Dedifferentiated amniotic fluid mesenchymal stem cell (primary cell): ENCODE measurements around the gene INSC.

ENCODE experiments used
- DNase-seq: peaks from one replicate; pipeline ENCODE4 v3.0.0-alpha.2; 2016; ENCODE audit errors: extremely low spot score

The INSC gene

DNA sequence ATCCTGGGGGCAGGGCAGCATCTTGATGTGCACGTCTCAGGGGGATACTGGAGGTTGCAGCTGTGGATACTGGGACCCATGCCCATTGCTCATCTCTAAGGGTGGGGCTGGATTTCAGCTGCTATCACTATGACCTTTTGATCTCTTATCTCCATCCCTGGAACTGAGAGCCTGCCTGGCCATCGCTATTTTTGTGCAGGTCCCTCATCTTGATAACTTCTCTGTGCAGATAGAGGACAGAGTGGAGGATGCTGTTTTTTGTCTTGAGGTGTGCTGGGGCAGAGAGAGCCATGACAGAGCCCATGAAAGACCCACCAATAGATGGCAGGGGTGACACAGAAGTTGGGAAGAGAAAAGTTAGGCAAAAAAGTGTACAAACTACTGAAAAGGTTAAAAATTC, 5.1 kb upstream of the INSC start:
- DNase-seq, result no peak

DNA sequence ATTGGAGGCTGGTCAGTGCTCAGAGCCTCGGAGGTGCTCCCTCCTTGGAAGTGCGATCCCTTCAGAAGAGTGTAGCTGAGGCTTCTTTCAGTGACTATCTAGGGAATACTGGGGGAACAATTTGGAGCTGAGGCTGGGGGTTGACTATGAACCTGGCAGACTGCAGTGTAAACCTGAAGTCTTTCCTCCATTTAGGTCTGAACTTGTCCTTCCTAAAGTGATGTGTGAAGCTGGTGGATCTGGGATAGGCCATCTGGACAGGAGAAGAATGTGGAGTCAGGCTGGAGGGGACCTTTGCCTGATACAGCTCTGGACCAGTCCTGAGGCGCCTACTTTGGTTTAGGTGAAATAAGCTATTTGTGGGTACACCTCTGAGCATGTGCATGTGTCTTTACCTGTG, 3.5 kb upstream of the INSC start:
- DNase-seq, result no peak

DNA sequence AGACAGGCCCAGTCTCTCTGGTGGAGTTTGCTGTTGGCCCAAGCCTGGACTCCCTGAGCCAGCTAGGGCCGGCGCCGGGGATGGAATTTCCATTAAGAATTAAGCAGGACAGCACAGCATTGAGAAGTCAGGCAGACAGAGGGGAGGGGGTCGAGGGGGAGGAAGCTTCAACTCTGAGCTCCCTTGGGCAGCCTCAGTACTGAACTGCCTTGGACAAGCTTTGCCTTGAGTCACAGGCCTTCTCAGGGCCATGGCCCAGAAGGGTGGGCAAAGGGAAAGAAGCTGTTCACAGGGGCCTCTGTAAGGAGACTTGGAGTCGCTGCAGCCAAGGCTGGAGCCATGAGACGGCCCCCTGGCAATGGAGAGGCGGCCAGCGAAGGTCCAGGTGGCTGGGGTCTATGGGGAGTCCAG, 2.6 kb upstream of the INSC start:
- no peak for DNase-seq

DNA sequence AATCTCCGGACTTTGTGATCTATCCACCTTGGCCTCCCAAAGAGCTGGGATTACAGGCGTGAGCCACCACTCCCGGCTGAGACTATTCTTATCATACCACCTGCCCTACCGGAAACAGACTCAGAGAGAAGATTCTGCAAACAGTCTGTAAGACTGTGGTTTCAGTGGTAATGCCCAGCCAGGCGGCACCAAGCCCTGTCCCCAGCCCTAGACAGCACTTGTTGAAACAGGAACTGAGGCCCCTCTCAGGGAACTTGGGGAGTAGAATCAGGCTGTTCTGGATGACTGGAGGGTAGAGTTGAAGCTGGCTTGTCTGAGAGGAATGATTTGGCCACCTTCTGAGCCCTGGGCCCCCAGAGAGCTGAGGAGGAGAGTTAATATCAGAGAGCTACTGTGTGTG, 1.3 kb upstream of the INSC start:
- no peak for DNase-seq

DNA sequence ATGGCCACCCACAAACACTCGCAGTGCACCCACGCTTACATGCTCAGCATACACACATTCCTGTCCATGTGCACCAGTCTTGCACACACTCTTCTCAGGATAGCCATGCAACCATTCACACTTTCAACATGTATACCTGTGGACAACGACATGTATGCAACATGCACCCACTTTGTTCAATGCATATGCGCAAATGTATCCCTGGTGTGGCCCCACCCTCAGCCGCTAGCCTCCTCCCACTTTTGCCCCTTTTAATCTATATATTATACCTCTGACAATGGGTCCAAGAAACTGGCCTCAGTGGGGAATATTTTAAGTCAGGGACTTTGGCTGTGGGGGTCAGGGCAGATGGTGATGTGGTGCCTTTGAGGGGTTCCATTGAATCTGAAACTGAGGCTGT, 963 bp downstream of the INSC start:
- no peak for DNase-seq

DNA sequence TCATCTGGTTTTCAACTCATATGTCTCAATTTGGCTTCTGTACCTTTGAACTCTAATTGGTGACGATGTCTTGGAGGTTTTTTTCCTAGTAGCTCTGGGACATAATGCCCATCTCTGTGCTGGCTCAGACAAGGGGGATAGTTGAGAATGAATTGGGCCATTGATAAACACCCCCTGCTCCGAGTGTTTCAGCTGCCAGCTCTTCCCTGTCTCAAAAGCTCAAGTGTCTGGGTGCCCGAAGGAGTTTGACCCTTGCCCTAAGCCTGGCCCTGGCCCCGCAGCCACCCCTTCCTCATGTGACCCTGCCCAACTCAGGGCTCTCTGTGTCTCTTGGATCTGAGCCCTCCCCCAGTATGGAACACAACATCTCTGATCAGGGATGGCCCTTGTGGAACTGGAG, 3.0 kb downstream of the INSC start:
- DNase-seq, result no peak

DNA sequence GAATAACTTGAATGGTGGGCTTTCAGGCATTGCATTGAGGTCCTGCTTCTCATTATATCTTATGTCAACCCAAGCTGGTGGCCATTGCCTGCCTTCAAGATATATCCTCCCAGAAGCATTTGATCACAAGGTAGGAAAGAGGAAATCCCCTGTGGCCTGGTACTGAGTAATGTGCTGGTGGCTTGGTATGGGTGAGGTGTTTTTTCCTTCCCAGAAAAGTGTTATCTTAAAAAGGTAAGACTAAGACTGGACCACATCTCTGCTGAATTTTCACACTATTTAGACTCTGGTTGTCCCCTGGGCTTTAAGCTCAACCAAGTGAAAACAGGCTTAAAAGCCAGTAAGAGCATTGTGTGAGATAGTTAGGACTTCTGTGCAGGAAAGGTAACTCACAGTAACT, 3.7 kb downstream of the INSC start:
- no peak for DNase-seq

DNA sequence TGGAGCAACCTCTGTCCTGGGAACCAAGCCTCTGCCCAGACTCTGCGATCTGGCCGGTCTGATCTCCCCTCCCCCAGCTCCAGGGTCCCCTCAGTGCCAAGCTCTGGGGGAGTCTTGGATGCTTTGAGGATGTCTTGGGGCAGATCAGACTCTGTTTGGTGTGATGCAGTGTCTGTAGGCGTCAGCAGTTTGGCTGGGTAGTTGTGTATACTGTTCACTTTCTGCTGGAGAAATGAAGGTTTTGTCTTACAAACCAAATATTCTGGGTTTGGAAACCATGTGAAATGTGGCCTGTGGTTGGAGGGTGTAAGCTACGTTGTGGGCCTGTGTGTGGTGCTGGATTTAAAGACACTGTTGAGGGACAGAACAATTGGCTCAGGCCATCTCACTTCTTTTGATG, 4.6 kb downstream of the INSC start:
- no peak for DNase-seq

DNA sequence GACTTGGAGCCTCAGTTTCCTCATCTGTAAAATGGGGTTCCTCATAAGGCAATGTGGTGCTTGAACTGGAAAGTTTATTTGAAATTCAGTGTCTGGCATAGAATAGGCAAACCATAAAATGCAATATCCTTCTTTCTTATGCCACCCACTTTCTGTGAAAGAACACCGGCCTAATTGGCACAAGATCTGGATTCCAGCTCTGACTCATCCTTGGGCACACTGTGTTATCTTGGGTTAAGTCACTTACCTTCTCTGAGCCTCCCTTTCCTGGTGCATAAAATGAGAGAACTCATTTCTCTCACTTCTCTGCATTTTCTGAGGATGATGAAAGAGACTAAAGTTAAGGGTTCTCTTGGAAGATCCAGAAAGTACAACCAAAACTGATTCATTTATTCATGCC, 5.1 kb downstream of the INSC start:
- DNase-seq, result no peak

DNA sequence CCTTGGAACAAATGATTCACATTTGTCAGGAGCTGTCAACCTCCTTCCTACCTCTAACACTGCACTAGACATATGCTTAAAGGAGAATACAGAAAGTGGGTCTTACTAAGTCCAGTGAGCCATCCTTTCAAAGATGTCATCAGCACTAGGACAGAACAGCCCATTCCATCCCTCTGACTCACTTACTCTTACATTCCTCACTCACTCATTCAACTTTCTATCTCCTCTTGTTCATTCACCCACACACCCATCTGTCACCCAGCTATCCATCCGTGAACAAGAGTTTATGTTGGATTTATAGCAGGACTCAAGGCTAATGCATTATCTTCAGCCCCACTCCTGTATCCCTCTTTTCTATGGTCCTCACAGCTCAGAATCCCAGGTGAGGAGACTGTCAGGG, 9.1 kb downstream of the INSC start:
- peak; percentile 59 for DNase-seq

DNA sequence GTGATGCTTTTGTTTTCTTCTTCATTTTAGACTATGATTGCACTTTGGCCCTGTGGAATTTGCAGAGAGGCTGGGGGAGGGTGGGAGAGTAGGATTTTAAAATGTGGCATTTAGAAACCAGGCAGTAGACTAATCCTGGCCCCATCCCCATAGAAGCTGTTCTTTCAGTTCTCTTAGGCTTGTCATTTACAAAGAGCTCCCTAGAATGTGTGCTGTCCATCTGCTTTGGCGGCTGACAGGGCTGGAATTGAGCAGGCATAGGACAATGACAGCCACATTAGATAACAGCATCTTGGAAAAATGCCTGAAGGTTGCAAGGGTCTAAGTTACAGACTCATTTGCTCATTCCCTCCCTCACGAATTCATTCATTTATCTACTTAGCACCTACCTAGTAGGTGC, 9.8 kb downstream of the INSC start:
- DNase-seq, result no peak

DNA sequence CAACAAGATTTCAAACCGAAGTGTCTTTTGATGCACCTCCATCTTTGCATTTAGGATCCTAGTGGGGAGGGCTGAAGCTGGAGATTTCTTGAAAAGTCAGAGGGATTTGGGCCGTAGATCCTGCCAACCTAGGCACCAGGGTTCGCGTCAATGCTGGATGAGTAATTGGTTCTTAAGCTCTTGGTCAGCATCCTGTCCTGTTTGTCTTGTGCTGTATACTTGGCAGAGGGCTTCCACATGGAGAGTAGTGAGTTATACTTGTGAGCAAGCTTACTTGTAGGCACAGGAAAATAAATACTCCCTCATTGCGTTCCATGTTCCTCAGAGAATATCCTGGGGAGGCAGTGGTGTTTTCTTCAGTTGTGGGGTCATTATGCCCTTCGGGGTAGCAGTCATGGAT, 12.6 kb downstream of the INSC start:
- DNase-seq, result no peak

DNA sequence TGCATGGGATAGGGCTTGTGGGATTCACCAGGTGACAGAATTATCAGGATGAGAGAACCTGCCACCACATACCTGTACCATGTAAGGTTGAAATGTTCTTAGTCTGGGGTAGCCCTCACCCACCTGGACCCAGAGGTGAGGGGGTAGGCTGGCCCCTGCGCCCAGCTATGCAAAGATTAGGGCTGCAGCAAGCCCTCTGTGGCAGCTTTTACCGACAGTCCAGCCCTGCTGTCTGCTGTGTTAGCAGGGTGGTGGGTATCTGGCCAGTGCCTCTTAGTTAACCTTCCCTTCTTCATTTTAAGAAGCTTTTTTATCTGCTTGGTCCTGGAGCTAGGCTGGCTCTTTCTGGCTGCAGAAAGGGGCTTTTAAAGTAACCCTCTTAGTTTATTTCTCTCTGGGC, 13.9 kb downstream of the INSC start:
- DNase-seq, result no peak

DNA sequence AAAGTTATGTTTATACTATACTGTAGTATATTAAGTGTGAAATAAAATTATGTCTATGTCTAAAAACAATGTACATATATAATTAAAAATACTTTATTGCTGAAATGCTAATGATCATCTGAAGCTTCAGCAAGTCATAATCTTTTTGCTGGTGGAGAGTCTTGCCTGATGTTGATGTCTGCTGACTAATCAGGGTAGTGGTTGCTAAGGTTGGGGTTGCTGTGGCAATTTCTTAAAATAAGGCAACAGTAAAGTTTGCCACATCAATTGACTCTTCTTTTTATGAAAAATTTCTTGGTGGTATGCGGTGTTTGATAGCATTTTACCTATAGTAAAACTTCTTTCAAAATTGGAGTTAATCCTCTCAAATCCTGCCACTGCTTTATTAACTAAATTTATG, 21.4 kb downstream of the INSC start:
- no peak for DNase-seq

DNA sequence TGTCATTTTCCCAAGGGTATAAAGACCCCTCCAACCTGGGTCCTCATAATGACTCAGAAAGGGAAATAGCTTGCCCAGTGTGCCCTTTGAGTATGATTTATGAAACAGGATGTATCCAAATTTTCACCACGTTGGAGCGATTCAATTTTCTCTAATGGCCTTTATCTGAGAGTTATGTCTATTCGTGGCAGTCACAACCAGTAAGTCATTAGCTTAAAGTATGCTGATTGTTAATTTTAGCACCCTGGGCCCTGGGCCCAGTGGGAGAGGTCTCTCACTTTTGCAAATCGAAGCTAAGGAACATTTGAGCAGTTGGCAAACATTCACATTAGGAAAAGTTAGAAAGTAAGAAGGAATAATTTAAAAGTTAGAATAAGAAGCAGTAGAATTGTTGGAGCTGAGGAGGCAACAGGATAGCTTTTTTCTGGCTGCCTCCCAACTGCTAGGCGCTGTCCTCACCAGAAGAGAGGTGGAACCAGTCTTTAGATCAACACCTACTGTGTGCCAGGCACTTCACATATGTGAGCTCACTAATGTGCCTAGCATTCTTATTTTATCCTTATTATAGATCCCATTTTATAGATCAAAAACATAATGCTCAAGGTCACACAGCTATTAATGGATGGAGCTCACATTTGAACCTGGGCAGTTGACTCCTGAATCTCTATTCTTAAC, 24.5 kb downstream of the INSC start:
- DNase-seq, result no peak

DNA sequence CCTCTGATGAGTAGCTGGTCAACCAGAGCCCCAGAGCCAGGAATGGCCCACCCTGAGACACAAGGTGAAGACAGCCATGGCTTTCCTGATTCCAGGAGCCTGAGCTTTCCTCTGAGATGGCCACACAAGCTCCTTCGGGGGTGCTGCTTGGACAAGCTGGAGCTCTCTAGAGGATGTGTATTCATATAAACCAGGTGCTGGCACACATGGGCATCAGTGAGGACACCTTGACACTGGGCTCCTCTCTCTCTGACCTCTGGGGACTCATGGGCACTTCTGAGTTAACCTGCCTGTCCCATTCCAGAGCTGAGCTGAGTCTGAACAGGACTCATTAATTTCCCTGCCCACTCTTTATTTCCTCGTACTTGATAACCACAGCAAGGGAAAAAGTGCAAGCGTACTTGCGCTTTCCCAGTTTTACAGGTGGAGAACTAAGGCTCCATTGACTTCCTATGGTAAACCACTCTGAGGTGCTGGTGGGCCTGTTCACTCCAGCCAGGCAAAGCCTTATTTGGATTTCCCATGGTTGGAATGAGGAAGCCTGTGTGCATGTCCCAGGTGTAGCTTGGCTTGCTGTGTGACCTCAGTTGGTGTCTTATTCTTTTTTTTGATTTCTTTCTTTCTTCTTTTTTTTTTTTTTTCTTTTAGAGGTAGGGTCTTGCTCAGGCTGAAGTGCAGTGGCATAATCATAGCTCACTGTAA, 25.4 kb downstream of the INSC start:
- DNase-seq, result no peak

DNA sequence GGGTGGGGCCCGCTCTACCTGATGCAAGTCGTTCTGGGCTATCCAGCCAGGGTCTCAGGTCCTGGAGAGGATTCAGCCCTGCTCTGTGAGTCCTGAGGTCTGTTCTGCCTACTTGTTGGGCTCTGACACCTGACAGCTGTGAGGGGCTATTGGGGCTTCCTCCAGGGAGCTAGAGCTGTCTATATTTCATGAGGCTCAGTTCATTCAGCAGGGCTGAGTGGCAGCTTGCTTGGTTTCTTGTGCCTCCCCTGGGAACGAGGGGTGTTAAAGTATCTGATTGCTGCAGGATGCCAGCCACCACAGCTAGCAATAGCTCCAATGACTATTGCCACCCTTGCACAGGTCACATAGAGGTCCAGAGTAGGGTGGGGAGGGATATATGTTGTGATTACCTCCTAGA, 26.7 kb downstream of the INSC start:
- DNase-seq, result no peak

DNA sequence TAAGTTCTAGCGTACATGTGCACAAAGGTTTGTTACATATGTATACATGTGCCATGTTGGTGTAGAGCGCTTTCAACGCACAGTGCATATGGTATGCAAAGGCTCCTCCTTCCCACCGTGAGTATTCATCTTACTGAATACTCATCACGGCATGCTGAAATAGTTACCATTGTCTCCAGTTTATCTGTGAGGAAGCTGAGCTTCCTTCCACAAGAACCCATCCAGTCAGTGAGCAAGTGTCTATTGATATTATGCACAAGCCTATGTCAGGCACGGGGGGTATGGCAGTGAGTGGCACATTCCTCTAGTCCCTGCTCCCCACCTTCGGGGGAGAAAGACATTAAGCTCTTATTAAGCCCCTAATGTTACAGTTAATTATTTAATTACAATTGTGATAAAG, 28.1 kb downstream of the INSC start:
- DNase-seq, result no peak

DNA sequence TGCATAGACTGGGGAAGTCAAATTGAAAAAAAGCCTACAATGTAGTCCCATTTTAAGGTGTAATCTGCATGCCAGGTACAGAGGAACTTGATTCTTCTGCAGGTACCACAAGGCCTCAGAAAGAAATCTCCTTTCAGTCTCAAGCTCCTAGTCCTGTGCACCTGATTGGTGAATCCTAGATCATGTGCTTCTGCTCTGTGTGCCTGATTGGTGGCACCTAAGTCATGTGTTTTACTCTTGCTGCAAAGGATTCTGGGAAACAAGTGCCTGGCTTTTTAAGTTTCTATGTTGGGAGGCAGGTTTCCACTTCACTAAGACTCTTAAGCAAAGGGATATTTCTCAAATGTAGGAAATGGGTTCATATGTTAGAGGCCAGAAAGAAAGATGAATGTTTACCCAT, 29.1 kb downstream of the INSC start:
- no peak for DNase-seq

DNA sequence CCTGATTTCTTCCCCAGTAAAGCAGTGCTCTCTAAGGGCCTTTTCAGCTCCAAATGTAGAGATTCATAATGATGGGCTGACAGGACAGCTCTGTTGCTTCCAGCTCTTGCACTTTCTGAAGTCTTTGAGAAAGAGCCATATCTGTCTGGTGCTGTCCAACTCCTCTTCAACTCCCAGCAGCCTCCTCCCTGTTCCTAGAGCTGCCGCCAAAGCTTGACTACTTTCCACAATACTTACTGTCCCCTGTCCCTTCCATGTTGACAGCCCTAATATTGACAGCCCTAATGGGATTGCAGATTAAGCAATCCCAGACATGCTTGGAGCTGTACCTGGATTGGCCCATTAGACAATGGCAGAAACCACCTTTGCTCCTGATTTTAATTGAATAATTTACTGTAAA, 29.6 kb downstream of the INSC start:
- no peak for DNase-seq

DNA sequence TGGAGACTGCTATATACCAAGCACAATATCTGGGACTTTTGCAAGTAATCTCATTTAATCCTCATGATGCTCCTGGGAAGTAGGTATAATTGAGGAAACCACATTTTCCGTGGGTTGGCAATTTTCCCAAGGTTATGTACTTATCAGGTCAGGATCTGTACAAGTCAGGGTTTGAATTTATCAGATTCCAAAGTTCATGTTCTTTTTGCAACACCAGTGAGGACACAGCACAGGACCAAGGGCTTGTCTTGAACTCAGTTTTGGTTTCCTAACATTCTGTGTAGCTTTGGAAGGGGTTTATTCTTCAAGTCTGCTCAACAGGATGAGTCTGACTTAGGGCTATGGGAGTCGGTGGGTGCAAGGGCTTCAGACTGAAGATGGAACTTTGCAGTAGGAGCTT, 30.4 kb downstream of the INSC start:
- no peak for DNase-seq

DNA sequence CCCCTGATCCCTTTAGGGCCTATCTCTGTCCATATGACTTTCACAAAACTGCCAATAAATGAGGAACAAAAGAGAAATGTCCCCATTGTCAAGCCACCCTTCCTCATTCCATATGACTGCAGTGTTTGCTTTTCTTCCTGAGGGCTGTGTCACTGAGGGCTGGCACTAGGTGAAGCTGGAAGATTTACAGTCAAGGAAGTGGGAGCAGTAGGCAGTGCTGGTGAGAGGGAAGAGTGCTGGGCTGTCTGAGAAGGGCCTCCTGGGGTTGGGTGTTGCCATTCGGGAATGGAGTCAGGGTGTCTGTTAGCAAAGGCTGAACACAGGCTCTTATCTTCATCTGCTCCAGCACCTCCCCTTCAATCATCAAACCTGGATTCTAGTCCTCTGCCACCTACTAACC, 30.9 kb downstream of the INSC start:
- no peak for DNase-seq

DNA sequence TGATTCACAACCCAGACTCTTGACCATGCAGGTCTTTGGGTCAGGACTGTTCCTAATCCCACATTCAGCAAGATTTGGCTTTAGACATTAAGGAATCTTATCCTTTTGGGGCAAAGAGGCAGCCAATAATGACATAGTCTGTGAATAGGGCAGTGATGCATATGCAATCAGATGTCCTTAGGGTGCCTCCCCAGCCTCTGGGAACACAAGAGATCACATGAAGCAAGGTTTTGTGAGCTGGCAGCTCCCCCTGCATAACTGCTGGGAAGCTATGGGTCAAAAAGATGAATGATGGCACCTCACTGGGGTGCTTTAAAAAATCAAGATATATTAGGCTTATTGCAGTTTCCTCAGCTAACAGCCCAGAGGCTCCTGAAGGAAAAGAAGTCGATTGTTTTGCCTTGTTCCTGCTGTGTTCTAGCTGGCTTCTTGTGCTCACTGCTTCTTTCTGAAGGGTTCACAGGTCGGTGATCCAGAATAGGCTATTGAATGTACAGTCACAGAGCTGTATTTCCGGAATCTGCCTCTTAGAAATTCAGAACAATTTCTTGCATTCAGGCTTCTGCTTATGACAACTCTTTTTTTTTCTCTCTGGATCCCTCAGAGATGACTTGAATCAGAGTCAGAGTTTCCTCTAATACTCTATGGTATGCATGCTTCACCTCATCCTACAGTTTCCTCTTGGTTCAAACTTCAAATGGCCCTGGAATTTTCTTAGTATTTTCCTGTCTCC, 31.7 kb downstream of the INSC start:
- peak; percentile 18 for DNase-seq
